GM12878 (cell line): ENCODE data around the gene ACVR1. TPM values are rescaled to one million over a fixed set of nuclear protein-coding genes. Genes with fewer than 3 reads are reported as not detected.

Experiments used
- ATAC-seq: fragments of 200-7000 bp; cut with Tn5 transposase; 3 replicates; pipeline ENCODE4 v1.9.1; 2020; ENCODE audit warnings: mild to moderate bottlenecking, moderate library complexity
- BruUV-seq: library from RNA; stranded (reverse); fragments of 400-500 nt; replicated peaks from 2 replicates; lab custom pipeline; 2021; lab: Mats Ljungman, UMichigan
- CTCF ChIA-PET: fragments of 300-600 bp; sonication (Branson Sonifier 250); formaldehyde crosslinking; extraction: SDS; loops from one replicate; lab custom pipeline; 2021; ENCODE audit warnings: inconsistent platforms; lab: Yijun Ruan, JAX
- POLR2A ChIA-PET: fragments of 350-600 bp; formaldehyde crosslinking; extraction: SDS; loops from one replicate; lab custom pipeline; 2021; ENCODE audit warnings: inconsistent platforms; lab: Charles Lee
- RAD21 ChIA-PET: fragments of 300-600 bp; sonication (Branson Sonifier 250); formaldehyde crosslinking; loops from one replicate; lab custom pipeline; 2023; ENCODE audit warnings: antibody characterized with exemption; ENCODE audit not compliant: unreplicated experiment; lab: Charles Lee
- SMC1A ChIA-PET: fragments of 300-600 bp; sonication (Branson Sonifier 250); formaldehyde crosslinking; loops from one replicate; lab custom pipeline; 2023; ENCODE audit not compliant: unreplicated experiment, uncharacterized antibody; lab: Charles Lee
- DNase-seq: peaks from one replicate; pipeline ENCODE4 v3.0.0-alpha.2; 2011; ENCODE audit warnings: low read depth, low spot score
- FAIRE-seq: peaks from 3 replicates; lab custom pipeline; 2011; peaks lifted over from hg19 to GRCh38; lab: Jason Lieb, UNC
- H2AFZ ChIP-seq: 2 replicates; pipeline ENCODE4 v1.6.0; 2011; ENCODE audit warnings: low read depth, low read length, control low read depth; ENCODE audit not compliant: control insufficient read depth
- H3K27ac ChIP-seq: 2 replicates; pipeline ENCODE4 v1.5.1; 2011; ENCODE audit warnings: control low read depth; ENCODE audit not compliant: control insufficient read depth, insufficient read depth
- H3K27me3 ChIP-seq, 2 experiments: replicated peaks in 1 of 2; 2 replicates each; pipeline versions ENCODE4 v1.6.0 to v1.6.1; 2011; ENCODE audit warnings: low read length in 1 of 2; ENCODE audit not compliant: control insufficient read depth in 2 of 2, insufficient read depth in 2 of 2
- H3K36me3 ChIP-seq, 2 experiments: 2 replicates each; pipeline ENCODE4 v1.5.1; 2011; ENCODE audit warnings: low read length in 1 of 2; ENCODE audit not compliant: control insufficient read depth in 2 of 2, insufficient read depth in 2 of 2
- H3K4me1 ChIP-seq: 2 replicates; pipeline ENCODE4 v1.6.1; 2011; ENCODE audit warnings: mild to moderate bottlenecking, low read length, moderate library complexity, mixed read lengths; ENCODE audit not compliant: control insufficient read depth, insufficient read depth
- H3K4me2 ChIP-seq: 2 replicates; pipeline ENCODE4 v1.6.0; 2011; ENCODE audit warnings: control low read depth; ENCODE audit not compliant: control insufficient read depth, insufficient read depth
- H3K4me3 ChIP-seq: fragments of 200-600 bp; sonication (generic); 2 replicates; pipeline ENCODE4 v1.5.1; 2016
- H3K79me2 ChIP-seq: 2 replicates; pipeline ENCODE4 v1.6.0; 2011; ENCODE audit warnings: low read length; ENCODE audit not compliant: control insufficient read depth, insufficient read depth
- H3K9ac ChIP-seq: 2 replicates; pipeline ENCODE4 v1.8.0; 2011; ENCODE audit warnings: low read length, control low read depth, mixed read lengths; ENCODE audit not compliant: control insufficient read depth, insufficient read depth
- H3K9me3 ChIP-seq: replicated peaks from 3 replicates; pipeline ENCODE4 v1.5.1; 2011; ENCODE audit warnings: mild to moderate bottlenecking, low read length; ENCODE audit not compliant: control insufficient read depth, insufficient read depth
- H4K20me1 ChIP-seq: 2 replicates; pipeline ENCODE4 v1.6.0; 2011; ENCODE audit not compliant: control insufficient read depth, insufficient read depth
- ATF7 ChIP-seq: fragments of 450-650 bp; IDR thresholded peaks from 2 replicates; pipeline ENCODE4 v1.6.1; 2016; ENCODE audit warnings: low read depth, mild to moderate bottlenecking
- FOXM1 ChIP-seq: IDR thresholded peaks from 2 replicates; pipeline ENCODE4 v1.6.1; 2012; ENCODE audit warnings: low read depth, mild to moderate bottlenecking, inconsistent platforms, low read length, moderate library complexity
- GABPA ChIP-seq: IDR thresholded peaks from 2 replicates; pipeline ENCODE4 v1.6.1; 2014; ENCODE audit warnings: antibody characterized with exemption, low read depth, mild to moderate bottlenecking, inconsistent platforms
- JUND ChIP-seq: IDR thresholded peaks from 2 replicates; pipeline ENCODE4 v1.6.1; 2012; ENCODE audit warnings: low read depth, mild to moderate bottlenecking, low read length, improper control_type of control experiment, moderate library complexity
- NBN ChIP-seq: fragments of 450-650 bp; IDR thresholded peaks from 2 replicates; pipeline ENCODE4 v1.6.1; 2016
- NFIC ChIP-seq: IDR thresholded peaks from 2 replicates; pipeline ENCODE4 v1.6.1; 2012; ENCODE audit warnings: low read depth, mild to moderate bottlenecking, inconsistent platforms, low read length, moderate library complexity
- NR2C1 ChIP-seq: fragments of 450-650 bp; IDR thresholded peaks from 2 replicates; pipeline ENCODE4 v1.6.1; 2017; ENCODE audit warnings: antibody characterized with exemption, mild to moderate bottlenecking, moderate library complexity
- NR2C2 ChIP-seq: IDR thresholded peaks from 2 replicates; pipeline ENCODE4 v1.6.1; 2011; ENCODE audit warnings: borderline replicate concordance, low read depth; ENCODE audit not compliant: control insufficient read depth, insufficient read length
- ZNF274 ChIP-seq: IDR thresholded peaks from one replicate; pipeline ENCODE4 v1.8.0; 2011; ENCODE audit not compliant: insufficient read length, insufficient read depth
- WGBS: methylation state at CpG from one replicate; pipeline ENCODE4 v1.1.6; 2016; ENCODE audit warnings: low lambda C conversion rate; ENCODE audit not compliant: insufficient replicate concordance, insufficient coverage; ENCODE audit errors: missing lambda C conversion rate; 5-methylcytosine and 5-hydroxymethylcytosine counted together
- in situ Hi-C: fragments of 300-500 bp; cut with MboI; formaldehyde crosslinking; loops from 9 replicates; pipeline ENCODE4 v1.14.3; 2018; ENCODE audit warnings: mixed read lengths
- intact Hi-C: fragments of 100-400 bp; cut with micrococcal nuclease; formaldehyde crosslinking; loops from one replicate; pipeline ENCODE4 v1.14.2; 2022; ENCODE audit not compliant: unreplicated experiment
- polyA plus RNA-seq, 11 experiments: library from polyadenylated mRNA; depleted of rRNA in 4 of 11; unstranded in 6 of 11; stranded (reverse) in 5 of 11; fragments of >200 nt; fragmentation: Nextera tagmentation in 4 of 11; fragmentation: Illumina TruSeq in 1 of 11; extraction: Ambion mirVana in 4 of 11; extraction: Trizol in 1 of 11; gene quantifications; 1 replicate in 1 of 11; 2 replicates in 10 of 11; pipeline versions ENCODE4 v1.2.1 to v1.2.3, GENCODE V29; 2011 to 2016; ENCODE audit warnings: inconsistent platforms in 2 of 11, missing spikeins in 2 of 11, low read depth in 1 of 11
- total RNA-seq, 4 experiments: library from RNA; depleted of rRNA in 3 of 4; stranded (reverse); fragments of >200 nt in 3 of 4; fragmentation: Illumina TruSeq in 1 of 4; extraction: Trizol in 1 of 4; gene quantifications; 2 replicates each; pipeline versions ENCODE4 v1.2.1 to v1.2.3, GENCODE V29; 2013 to 2021
- TF ChIP-seq, protein P1 (sequence below): IDR thresholded peaks from 2 replicates; pipeline ENCODE4 v1.6.1; 2012; ENCODE audit warnings: low read depth, low read length, improper control_type of control experiment

ACVR1 gene
- total and polyA plus RNA-seq, 10 of the 15 experiments (the other 5 are each of a cell fraction or from before 2014, with no cell fraction given), result 0.06 to 0.24 (median 0.14) TPM; not detected in 4

DNA sequence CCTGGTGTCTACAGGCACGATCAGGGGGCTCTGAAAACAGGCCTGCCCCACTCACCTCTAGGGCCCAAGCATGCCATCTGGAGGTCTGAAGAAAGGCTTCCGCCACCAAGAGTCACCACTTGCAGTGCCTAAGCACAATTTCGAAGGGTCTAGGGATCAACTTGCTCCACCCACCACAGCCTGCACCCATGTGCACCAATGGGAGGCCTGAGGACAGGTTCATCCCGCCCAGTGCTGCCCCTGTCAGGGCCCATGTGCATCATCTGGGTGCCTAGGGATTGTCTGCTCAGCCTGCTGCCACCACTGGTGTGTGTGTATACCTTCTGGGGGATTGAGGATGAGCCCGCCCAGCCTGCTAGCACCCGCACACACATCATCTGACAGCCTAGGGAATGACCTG, 126.4 kb downstream of the ACVR1 start:
- POLR2A ChIA-PET, result no interaction called here
- no peaks in the 10 kb centered on the region for H3K27me3 ChIP-seq
- H3K9ac ChIP-seq, result no peak overlapping the region
- no peak overlapping the region for H2AFZ ChIP-seq
- CTCF ChIA-PET, result no interaction called here
- TF ChIP-seq GABPA, result no peak
- TF ChIP-seq ZNF274, result no peak
- no peak for TF ChIP-seq ATF7
- TF ChIP-seq FOXM1, result no peak
- TF ChIP-seq JUND, result no peak
- TF ChIP-seq NFIC, result no peak
- no peak for TF ChIP-seq NR2C2
- TF ChIP-seq NR2C1, result no peak
- TF ChIP-seq, protein P1, sequence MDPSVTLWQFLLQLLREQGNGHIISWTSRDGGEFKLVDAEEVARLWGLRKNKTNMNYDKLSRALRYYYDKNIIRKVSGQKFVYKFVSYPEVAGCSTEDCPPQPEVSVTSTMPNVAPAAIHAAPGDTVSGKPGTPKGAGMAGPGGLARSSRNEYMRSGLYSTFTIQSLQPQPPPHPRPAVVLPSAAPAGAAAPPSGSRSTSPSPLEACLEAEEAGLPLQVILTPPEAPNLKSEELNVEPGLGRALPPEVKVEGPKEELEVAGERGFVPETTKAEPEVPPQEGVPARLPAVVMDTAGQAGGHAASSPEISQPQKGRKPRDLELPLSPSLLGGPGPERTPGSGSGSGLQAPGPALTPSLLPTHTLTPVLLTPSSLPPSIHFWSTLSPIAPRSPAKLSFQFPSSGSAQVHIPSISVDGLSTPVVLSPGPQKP, result no peak
- no peak for TF ChIP-seq NBN
- TF ChIP-seq, all 136 proteins: peak for 0
- no peaks in the 10 kb centered on the region; the same call in 1 of the 2 replicates for H3K4me1 ChIP-seq
- H3K79me2 ChIP-seq, result no peaks in the 10 kb centered on the region
- intact Hi-C loops (loop anchor here (2.0 kb wide), 1 partner anchor 257 kb away; no protein-coding TSS in a partner anchor), in situ Hi-C loops (loop anchor here (10.0 kb wide), 1 partner anchor 445 kb away; no protein-coding TSS in a partner anchor)
- no peaks in the 10 kb centered on the region for H3K9me3 ChIP-seq
- no peak for DNase-seq
- RAD21 ChIA-PET, result no interaction called here
- no peaks in the 10 kb centered on the region for H3K36me3 ChIP-seq
- H3K4me2 ChIP-seq, result no peak overlapping the region
- no peak for ATAC-seq
- SMC1A ChIA-PET, result no interaction called here
- no peak overlapping the region for H3K4me3 ChIP-seq
- FAIRE-seq, result no peak
- no peaks in the 10 kb centered on the region for H4K20me1 ChIP-seq
- BruUV-seq, result no TSS peak
- no peak overlapping the region for H3K27ac ChIP-seq
- 51% methylated on average over 6 of the region's 6 CpGs for WGBS
